Skeletal muscle satellite cell (primary cell): ENCODE measurements around the gene NFYB.

Experiments
- H3K27me3 ChIP-seq: 2 replicates; pipeline ENCODE4 v1.7.0; 2013; ENCODE audit warnings: low read length; ENCODE audit not compliant: control insufficient read depth, insufficient read depth
- H3K36me3 ChIP-seq: 2 replicates; pipeline ENCODE4 v1.7.0; 2013; ENCODE audit warnings: mild to moderate bottlenecking, control low read depth, low read length; ENCODE audit not compliant: insufficient read depth
- H3K4me1 ChIP-seq: 2 replicates; pipeline ENCODE4 v1.7.0; 2013; ENCODE audit warnings: low read length; ENCODE audit not compliant: control insufficient read depth, insufficient read depth
- H3K4me2 ChIP-seq: 2 replicates; pipeline ENCODE4 v1.7.0; 2013; ENCODE audit warnings: mild to moderate bottlenecking, low read length
- H3K4me3 ChIP-seq: 2 replicates; pipeline ENCODE4 v1.7.0; 2013; ENCODE audit warnings: low read length
- H3K9ac ChIP-seq: 2 replicates; pipeline ENCODE4 v1.7.0; 2013; ENCODE audit warnings: mild to moderate bottlenecking, low read depth, low read length, moderate library complexity
- H3K9me3 ChIP-seq: replicated peaks from 2 replicates; pipeline ENCODE4 v1.7.0; 2013; ENCODE audit warnings: mild to moderate bottlenecking, control low read depth, low read length

The NFYB gene

GRCh38 chr12:104108755-104109445, 29.1 kb downstream of the NFYB start:
- Histone ChIP-seq H3K27me3 (no peaks in the 10 kb centered on the region), H3K36me3 (peaks cover 2% of the 10 kb centered on the region), H3K4me1 (no peaks in the 10 kb centered on the region), H3K4me2 (no peak overlapping the region), H3K4me3 (no peak overlapping the region), H3K9me3 (no peaks in the 10 kb centered on the region), H3K9ac (no peak overlapping the region)

- Histone ChIP-seq H3K27me3 (no peaks in the 10 kb centered on the region), H3K9me3 (no peaks in the 10 kb centered on the region), H3K4me1 (no peaks in the 10 kb centered on the region), H3K36me3 (peaks cover 8% of the 10 kb centered on the region), H3K4me3 (no peak overlapping the region), H3K9ac (no peak overlapping the region), H3K4me2 (no peak overlapping the region)
These were observed 31.0 kb downstream of the NFYB start for GRCh38 chr12:104106965-104107364.

- Histone ChIP-seq H3K27me3 (no peaks in the 10 kb centered on the region), H3K4me2 (no peak overlapping the region), H3K4me3 (no peak overlapping the region), H3K9ac (no peak overlapping the region), H3K9me3 (no peaks in the 10 kb centered on the region), H3K4me1 (no peaks in the 10 kb centered on the region), H3K36me3 (peaks cover 14% of the 10 kb centered on the region)
These were observed 32.5 kb downstream of the NFYB start for GRCh38 chr12:104105461-104105860.

- no peaks in the 10 kb centered on the region for H3K9me3 ChIP-seq
- H3K9ac ChIP-seq, result no peak overlapping the region
- H3K36me3 ChIP-seq, result peaks cover 67% of the 10 kb centered on the region
- no peak overlapping the region for H3K4me3 ChIP-seq
- H3K27me3 ChIP-seq, result no peaks in the 10 kb centered on the region
- no peak overlapping the region for H3K4me2 ChIP-seq
- H3K4me1 ChIP-seq, result peaks cover 11% of the 10 kb centered on the region
These were observed 40.1 kb downstream of the NFYB start for GRCh38 chr12:104097954-104098353.

- H3K4me3 ChIP-seq, result no peak overlapping the region
- H3K27me3 ChIP-seq, result no peaks in the 10 kb centered on the region
- H3K9me3 ChIP-seq, result no peaks in the 10 kb centered on the region
- H3K4me2 ChIP-seq, result no peak overlapping the region
- H3K9ac ChIP-seq, result no peak overlapping the region
- H3K4me1 ChIP-seq, result peaks cover 11% of the 10 kb centered on the region
- peaks cover 66% of the 10 kb centered on the region for H3K36me3 ChIP-seq
These were observed 42.7 kb downstream of the NFYB start for GRCh38 chr12:104095289-104095688.

GRCh38 chr12:104094284-104094683, 43.7 kb downstream of the NFYB start:
- no peaks in the 10 kb centered on the region for H3K9me3 ChIP-seq
- no peaks in the 10 kb centered on the region for H3K27me3 ChIP-seq
- H3K4me1 ChIP-seq, result peaks cover 11% of the 10 kb centered on the region
- peaks cover 65% of the 10 kb centered on the region for H3K36me3 ChIP-seq
- H3K4me2 ChIP-seq, result no peak overlapping the region
- no peak overlapping the region for H3K9ac ChIP-seq
- H3K4me3 ChIP-seq, result no peak overlapping the region

GRCh38 chr12:104091136-104091535, 46.9 kb downstream of the NFYB start:
- Histone ChIP-seq H3K4me2 (no peak overlapping the region), H3K4me1 (peaks cover 11% of the 10 kb centered on the region), H3K9me3 (no peaks in the 10 kb centered on the region), H3K36me3 (peaks cover 63% of the 10 kb centered on the region), H3K27me3 (no peaks in the 10 kb centered on the region), H3K9ac (no peak overlapping the region), H3K4me3 (no peak overlapping the region)

GRCh38 chr12:104090685-104091084, 47.3 kb downstream of the NFYB start:
- no peaks in the 10 kb centered on the region for H3K9me3 ChIP-seq
- H3K4me2 ChIP-seq, result no peak overlapping the region
- H3K4me3 ChIP-seq, result no peak overlapping the region
- H3K36me3 ChIP-seq, result peaks cover 61% of the 10 kb centered on the region
- peaks cover 11% of the 10 kb centered on the region for H3K4me1 ChIP-seq
- H3K9ac ChIP-seq, result no peak overlapping the region
- H3K27me3 ChIP-seq, result no peaks in the 10 kb centered on the region

GRCh38 chr12:104083769-104084475, 54.1 kb downstream of the NFYB start:
- Histone ChIP-seq H3K4me1 (no peaks in the 10 kb centered on the region), H3K9me3 (no peaks in the 10 kb centered on the region), H3K4me2 (no peak overlapping the region), H3K9ac (no peak overlapping the region), H3K36me3 (peaks cover 70% of the 10 kb centered on the region), H3K27me3 (no peaks in the 10 kb centered on the region), H3K4me3 (no peak overlapping the region)

- Histone ChIP-seq H3K36me3 (peaks cover 54% of the 10 kb centered on the region), H3K27me3 (no peaks in the 10 kb centered on the region), H3K9me3 (no peaks in the 10 kb centered on the region), H3K4me2 (no peak overlapping the region), H3K9ac (no peak overlapping the region), H3K4me3 (no peak overlapping the region), H3K4me1 (no peaks in the 10 kb centered on the region)
These were observed 57.2 kb downstream of the NFYB start for GRCh38 chr12:104080764-104081163.

GRCh38 chr12:104079024-104079423, 59.0 kb downstream of the NFYB start:
- Histone ChIP-seq H3K36me3 (peaks cover 39% of the 10 kb centered on the region), H3K4me1 (no peaks in the 10 kb centered on the region), H3K9ac (no peak overlapping the region), H3K9me3 (no peaks in the 10 kb centered on the region), H3K27me3 (no peaks in the 10 kb centered on the region), H3K4me2 (no peak overlapping the region), H3K4me3 (no peak overlapping the region)

GRCh38 chr12:104073699-104074098, 64.3 kb downstream of the NFYB start:
- Histone ChIP-seq H3K9me3 (no peaks in the 10 kb centered on the region), H3K27me3 (no peaks in the 10 kb centered on the region), H3K4me2 (no peak overlapping the region), H3K36me3 (peaks cover 31% of the 10 kb centered on the region), H3K9ac (no peak overlapping the region), H3K4me3 (no peak overlapping the region), H3K4me1 (no peaks in the 10 kb centered on the region)
